Measurements from ENCODE around the gene SLC34A3.
"Not testable (repeated sequence)": the region's sequence is repeated elsewhere in the genome, so short reads cannot be mapped to it uniquely, and the experiment has no call there.

SLC34A3 gene

GRCh38 chr9:137241490-137242268 lies 11.0 kb downstream of the SLC34A3 start:
- DNase-seq (ENCODE audit: low read depth in 2 of 2), result peak; percentile 35 to 52

GRCh38 chr9:137242269-137243203 lies 11.8 kb downstream of the SLC34A3 start:
- no peak for DNase-seq (ENCODE audit: low read depth in 2 of 2)

DNA sequence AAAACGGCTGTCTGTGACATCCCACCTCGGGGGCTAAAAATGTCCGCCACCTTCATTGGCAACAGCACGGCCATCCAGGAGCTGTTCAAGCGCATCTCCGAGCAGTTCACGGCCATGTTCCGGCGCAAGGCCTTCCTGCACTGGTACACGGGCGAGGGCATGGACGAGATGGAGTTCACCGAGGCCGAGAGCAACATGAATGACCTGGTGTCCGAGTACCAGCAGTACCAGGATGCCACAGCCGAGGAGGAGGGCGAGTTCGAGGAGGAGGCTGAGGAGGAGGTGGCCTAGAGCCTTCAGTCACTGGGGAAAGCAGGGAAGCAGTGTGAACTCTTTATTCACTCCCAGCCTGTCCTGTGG lies 12.5 kb downstream of the SLC34A3 start:
- DNase-seq (ENCODE audit: low read depth in 2 of 2), result not testable (repeated sequence)

GRCh38 chr9:137243626-137244485 lies 13.2 kb downstream of the SLC34A3 start:
- no peak for DNase-seq (ENCODE audit: low read depth in 2 of 2)

- DNase-seq (ENCODE audit: low read depth in 2 of 2), result no peak
These were observed 14.1 kb downstream of the SLC34A3 start for GRCh38 chr9:137244486-137245449.

GRCh38 chr9:137245450-137246421 lies 15.0 kb downstream of the SLC34A3 start:
- no peak for DNase-seq (ENCODE audit: low read depth in 2 of 2)

DNA sequence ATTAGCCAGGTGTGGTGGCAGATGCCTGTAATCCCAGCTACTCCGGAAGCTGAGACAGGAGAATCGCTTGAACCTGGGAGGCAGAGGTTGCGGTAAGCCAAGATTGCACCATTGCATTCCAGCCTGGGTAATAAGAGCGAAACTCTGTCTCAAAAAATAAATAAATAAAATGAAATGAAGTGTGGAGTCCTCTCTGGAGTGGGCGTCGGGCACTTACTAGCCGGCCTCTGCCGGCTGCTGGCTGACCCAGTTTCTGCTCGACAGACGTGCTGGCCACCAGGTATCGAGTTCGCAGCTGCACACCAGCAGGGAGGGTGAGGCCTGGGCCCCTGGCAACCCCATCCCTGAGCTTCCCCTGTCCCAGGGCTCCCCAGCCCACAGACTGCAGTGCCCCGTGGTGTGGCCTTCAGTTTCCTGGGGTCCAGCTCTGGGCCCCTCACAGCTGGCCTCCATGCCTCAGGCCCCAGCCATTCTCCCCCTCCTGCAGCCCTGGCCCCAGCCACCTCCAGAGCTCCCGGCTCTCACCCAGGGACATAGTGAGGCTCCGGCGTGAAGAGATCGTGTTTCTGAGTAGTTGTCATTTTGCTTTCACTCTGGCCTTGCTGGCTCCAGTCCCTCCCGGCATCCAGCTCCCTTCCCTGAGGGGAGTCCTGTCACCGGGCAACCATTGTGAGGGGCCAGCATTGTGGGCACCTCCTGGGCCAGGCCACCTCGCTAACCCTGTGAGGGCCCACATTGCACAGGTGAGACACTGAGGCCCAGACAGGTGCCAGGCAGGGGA lies 16.6 kb downstream of the SLC34A3 start:
- DNase-seq (ENCODE audit: low read depth in 2 of 2), result no peak

GRCh38 chr9:137247916-137248175 lies 17.1 kb downstream of the SLC34A3 start:
- no peak for DNase-seq (ENCODE audit: low read depth in 2 of 2)

GRCh38 chr9:137250329-137251193 lies 19.9 kb downstream of the SLC34A3 start:
- DNase-seq (ENCODE audit: low read depth in 2 of 2), result no peak

- DNase-seq (ENCODE audit: low read depth in 2 of 2), result no peak
These were observed 20.4 kb downstream of the SLC34A3 start, which contains the start of gene STPG3 for GRCh38 chr9:137251194-137251461. Gene STPG3, plus strand, starts transcription at chr9:137251286. Its CDS starts 1 bp downstream, at chr9:137251287.

DNA sequence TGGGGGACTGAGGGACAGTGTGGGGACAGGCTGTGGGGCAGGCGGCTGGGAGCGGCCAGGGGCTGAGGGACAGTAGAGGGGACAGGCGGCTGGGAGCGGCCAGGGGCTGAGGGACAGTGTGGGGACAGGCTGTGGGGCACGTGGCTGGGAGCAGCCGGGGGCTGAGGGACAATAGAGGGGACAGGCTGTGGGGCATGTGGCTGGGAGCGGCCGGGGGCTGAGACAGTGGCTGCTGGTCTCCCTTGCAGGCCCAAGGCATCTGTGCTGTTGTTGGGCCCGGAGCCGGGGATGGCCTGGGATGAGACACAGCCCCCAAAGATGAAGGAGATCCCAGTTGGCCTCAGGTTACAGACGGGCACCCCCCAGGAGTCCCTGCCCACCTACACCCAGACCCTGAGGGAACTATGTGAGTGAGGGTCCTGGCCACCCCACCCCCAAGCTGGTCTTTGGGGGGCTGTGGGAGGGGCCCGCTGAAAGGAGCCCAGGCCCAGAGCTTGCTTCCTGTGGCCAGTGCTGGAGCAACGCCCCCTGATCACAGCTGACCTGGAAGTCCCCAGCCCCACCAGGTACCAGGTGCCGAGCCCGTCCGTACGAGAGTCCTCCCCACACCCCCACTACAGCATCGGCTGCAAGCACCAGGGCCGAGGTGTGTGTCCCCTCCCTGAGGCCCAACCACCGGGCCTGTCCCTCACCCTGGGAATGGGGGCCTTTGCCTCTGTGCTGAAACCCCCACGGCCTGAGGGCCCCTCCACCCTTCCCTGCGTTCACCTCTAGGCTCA lies 21.0 kb downstream of the SLC34A3 start:
- no peak for DNase-seq (ENCODE audit: low read depth in 2 of 2)

- no peak for DNase-seq (ENCODE audit: low read depth in 2 of 2)
These were observed 22.1 kb downstream of the SLC34A3 start for GRCh38 chr9:137252555-137253506.

- no peak for DNase-seq (ENCODE audit: low read depth in 2 of 2)
These were observed 23.3 kb downstream of the SLC34A3 start for GRCh38 chr9:137253717-137254623.

- DNase-seq (ENCODE audit: low read depth in 2 of 2), result peak; percentile 92 to 95
These were observed 24.1 kb downstream of the SLC34A3 start, which contains the start of gene NELFB for GRCh38 chr9:137254624-137255447. Gene NELFB, plus strand, starts transcription at chr9:137255327.

Data from stimulated activated CD8-positive, alpha-beta memory T cell treated with anti-CD3 and anti-CD28 coated beads, Interleukin-7, amount 100 ng/mL, for 1 hour (primary cell).